Fibroblast of pulmonary artery (primary cell): ENCODE measurements around the gene S1PR1.

Experiments
- DNase-seq: peaks from one replicate; pipeline ENCODE4 v3.0.0-alpha.2; 2010; ENCODE audit warnings: low read depth
- H3K4me3 ChIP-seq: replicated peaks from 2 replicates; pipeline ENCODE4 v1.5.1; 2011; ENCODE audit warnings: low read depth, mild to moderate bottlenecking, control low read depth, low read length, moderate library complexity
- CTCF ChIP-seq: IDR thresholded peaks from 2 replicates; pipeline ENCODE4 v1.5.1; 2011; ENCODE audit warnings: mild to moderate bottlenecking, control low read depth, low read length, inconsistent platforms; ENCODE audit errors: missing control alignments

S1PR1 gene

GRCh38 chr1:101267082-101267481, 30.3 kb downstream of the S1PR1 start:
- no peak overlapping the region for H3K4me3 ChIP-seq
- no peak for DNase-seq
- no peak for TF ChIP-seq CTCF

GRCh38 chr1:101268893-101269292, 32.1 kb downstream of the S1PR1 start:
- H3K4me3 ChIP-seq, result no peak overlapping the region
- no peak for TF ChIP-seq CTCF
- DNase-seq, result no peak

- TF ChIP-seq CTCF, result no peak
- no peak for DNase-seq
- no peak overlapping the region for H3K4me3 ChIP-seq
Measured at GRCh38 chr1:101275672-101276071, 38.9 kb downstream of the S1PR1 start.

GRCh38 chr1:101276818-101277217, 40.0 kb downstream of the S1PR1 start:
- TF ChIP-seq CTCF, result no peak
- H3K4me3 ChIP-seq, result no peak overlapping the region
- DNase-seq, result no peak

GRCh38 chr1:101278238-101278637, 41.4 kb downstream of the S1PR1 start:
- H3K4me3 ChIP-seq, result no peak overlapping the region
- TF ChIP-seq CTCF, result no peak
- no peak for DNase-seq

GRCh38 chr1:101278845-101279244, 42.0 kb downstream of the S1PR1 start:
- no peak for DNase-seq
- TF ChIP-seq CTCF, result no peak
- no peak overlapping the region for H3K4me3 ChIP-seq

GRCh38 chr1:101280049-101280592, 43.3 kb downstream of the S1PR1 start:
- no peak for TF ChIP-seq CTCF
- H3K4me3 ChIP-seq, result no peak overlapping the region
- no peak for DNase-seq
